Activated CD8-positive, alpha-beta memory T cell treated with anti-CD3 and anti-CD28 coated beads, Interleukin-2, amount 50 U/mL, for 1 hour (primary cell): Measurements from ENCODE around the gene MACROH2A1.

Experiments
- DNase-seq: peaks from one replicate; pipeline ENCODE4 v3.0.0-alpha.2; 2020; ENCODE audit errors: extremely low read depth

MACROH2A1 gene

DNA sequence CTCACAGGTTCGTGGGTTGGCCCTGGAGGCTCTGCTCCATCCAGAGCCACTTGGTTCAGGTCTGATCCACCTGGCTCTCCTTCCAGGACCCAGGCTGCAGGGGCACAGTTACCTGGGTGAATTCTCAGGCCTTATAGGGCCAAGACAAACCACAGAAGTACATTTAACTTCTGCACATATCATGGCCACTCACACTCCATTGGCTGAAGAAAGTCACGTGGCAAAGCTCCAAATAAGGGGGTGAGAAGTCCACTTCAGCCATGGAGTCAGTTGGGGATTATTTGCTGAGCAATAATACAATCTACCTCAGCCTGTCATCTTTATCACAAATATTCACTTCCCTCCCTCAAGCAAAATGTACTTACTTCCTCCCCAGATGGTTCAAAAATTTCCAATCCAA lies 83.6 kb downstream of the MACROH2A1 start:
- no peak for DNase-seq

DNA sequence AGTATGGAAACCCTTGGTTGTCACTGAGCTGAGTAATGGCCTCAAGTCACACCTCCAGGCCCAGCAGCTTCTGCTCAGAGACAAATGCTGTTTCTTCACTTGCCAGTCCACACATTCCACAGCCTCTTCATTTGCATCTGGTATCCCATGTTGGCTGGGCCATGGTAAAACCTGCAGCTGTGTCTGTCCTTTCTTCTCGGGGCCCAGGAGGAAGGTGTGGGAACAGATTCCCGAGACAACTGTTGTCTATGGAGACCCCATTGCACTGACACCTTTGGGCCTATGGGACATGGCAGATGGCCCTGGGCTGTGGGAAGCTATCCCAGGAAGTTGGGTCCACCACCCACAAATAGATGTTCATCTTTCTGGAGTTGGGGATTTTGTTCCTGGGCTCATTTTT lies 85.1 kb downstream of the MACROH2A1 start:
- DNase-seq = no peak

DNA sequence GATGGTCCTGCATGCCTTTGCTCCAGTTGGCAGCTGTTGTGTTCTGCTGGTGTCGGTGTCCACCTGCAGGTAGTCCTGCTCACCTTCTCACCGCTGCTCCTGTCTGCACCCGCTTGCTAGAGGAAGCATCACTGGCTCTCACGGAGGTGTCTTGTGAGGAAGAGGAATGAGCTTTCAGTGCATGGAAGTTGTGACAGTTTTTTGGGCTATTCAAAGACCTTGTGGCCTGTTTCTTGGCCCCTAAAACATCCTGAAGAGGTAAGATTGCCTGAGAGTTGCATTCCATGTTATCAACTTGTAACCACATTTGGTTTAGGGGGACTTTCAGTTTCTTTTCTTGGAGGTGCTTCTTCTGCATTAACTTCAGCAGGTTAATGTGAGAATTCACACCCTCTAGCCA lies 85.6 kb downstream of the MACROH2A1 start:
- DNase-seq = no peak

DNA sequence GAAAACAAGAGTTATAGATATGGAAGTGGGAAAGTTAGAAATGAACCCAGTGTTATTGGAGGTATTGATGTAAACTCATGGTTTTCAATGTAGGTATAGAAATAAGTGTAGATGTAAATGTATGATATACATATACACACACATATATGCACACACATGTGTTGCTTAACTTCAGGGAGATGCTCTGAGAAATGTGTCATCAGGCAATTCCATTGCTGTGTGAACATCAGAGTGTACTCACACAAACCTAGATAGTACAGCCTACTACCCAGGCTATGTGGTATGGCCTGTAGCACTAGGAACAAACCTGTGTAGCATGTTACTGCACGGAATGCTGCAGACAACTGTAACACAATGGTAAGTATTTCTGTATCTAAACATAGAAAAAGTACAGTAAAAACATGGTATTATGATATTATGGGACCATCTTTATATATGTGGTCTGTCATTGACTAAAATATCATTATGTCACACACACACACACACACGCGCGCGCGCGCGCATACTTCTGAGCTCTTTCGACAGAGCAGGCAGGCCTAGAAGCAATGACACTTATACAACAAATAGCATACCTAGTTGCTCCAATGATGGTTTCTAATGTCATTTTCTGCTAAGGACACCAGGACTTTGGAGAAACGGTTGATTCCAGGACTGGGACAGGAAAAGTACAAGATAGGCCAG lies 86.6 kb downstream of the MACROH2A1 start:
- DNase-seq = no peak

DNA sequence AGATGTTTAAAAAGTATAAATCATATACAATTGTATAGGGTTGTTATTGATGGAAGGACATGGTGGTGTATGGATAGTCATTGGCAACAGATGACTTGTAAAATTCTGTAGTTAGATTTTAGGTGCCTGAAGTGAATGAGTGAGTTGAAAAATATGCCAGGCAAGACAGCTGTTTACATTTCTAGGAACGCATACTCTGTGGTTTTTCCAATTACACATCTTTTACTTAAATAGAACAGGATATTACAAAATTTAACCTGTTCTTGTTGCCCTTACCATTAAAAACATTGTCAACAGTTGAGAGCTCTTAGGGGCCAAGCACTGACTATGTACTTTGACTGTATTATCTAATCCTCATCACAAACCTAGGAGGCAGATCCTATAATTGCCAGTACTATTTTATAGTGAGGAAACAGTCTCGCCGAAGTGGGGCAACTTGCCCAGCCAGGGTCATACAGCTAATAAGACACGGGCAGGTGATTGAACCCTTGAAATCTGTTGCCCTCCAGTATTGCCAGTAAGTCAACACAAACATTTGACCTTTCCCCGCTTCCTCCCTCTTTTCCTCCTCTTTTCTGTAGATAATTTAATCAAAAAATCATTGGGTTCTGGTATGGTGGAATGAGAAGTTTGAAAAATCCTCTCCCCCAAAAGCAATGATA lies 88.6 kb downstream of the MACROH2A1 start:
- DNase-seq = no peak

DNA sequence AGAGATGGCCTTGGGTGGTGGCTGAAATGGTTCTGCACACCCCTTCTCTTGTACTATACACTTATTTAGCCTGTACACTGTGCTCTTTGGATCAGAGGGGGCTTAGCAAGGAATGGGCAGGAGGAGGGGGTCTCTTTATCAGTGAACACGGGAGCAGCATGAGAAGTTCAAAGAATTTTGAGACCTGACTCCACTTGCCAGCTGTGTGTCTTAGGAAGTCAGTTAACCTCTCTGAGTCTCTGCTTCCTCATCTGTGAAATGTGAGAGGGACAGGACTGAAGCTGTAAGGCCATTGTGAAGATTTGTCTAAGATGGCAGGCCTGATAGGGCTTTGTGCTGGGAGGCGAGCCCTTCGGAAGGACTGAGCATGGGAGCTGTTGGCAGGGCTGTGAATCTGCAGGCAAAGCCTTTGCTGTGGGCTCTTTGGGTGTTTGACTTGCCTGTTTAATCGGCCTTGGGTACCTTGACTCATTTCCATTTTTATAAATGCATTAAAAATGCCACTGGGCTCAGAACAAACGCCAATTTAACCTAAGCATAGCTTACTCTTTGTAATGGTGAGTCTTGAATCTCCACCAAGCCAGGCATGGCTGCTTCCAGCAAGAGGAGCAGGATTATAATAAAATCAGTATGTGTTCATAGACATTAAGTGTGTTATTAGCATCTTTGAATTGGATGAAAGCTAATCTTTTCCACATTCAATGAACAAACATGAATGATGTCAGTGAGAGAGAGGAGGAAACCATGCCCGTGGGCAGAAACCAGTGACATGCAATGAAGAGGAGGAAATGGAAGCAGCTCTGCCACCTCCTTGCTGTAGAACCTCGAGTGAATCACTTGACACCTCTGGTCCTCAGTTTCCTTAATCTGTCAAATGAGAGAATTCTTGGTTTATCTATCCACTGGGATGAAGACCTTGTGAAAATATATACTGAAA lies 89.4 kb downstream of the MACROH2A1 start:
- no peak for DNase-seq

DNA sequence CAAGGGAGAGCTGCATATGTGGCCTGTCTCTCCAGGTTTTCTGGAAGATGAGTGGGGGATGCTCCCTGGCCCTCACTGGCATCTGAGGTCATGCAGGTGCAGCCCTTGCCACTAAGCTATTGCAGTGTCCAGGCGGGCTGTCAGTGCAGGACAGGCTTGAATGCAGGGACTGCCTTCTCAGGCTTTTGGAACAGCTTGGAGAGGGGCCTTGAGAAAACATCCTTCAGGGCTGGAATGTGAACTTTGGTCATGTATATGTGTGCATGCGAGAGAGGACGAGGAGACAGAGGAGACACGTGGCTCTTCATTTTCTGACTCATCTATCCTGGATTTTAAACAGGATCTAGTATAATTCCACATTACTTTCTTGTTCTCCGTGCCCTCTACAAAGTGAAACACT lies 90.3 kb downstream of the MACROH2A1 start:
- DNase-seq = no peak

DNA sequence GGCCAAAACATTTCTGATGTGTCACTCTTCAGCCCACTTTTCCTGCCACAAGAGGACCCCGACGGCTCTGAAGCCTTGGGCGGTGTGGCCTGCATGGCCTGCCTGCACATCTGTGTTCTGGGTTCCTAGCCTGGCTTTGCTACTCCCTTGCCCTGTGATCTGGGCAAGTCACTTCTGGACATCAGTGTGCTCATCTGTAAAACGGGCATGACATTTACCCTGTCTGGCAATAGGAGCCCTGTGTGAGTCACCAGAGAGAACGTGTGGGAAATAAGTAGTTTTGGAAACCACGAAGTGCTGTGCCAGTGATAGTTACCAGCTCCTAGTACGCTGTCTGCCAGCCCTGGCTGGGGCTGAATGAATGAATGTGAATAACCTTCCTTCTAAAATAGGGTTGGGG lies 90.8 kb downstream of the MACROH2A1 start:
- no peak for DNase-seq

DNA sequence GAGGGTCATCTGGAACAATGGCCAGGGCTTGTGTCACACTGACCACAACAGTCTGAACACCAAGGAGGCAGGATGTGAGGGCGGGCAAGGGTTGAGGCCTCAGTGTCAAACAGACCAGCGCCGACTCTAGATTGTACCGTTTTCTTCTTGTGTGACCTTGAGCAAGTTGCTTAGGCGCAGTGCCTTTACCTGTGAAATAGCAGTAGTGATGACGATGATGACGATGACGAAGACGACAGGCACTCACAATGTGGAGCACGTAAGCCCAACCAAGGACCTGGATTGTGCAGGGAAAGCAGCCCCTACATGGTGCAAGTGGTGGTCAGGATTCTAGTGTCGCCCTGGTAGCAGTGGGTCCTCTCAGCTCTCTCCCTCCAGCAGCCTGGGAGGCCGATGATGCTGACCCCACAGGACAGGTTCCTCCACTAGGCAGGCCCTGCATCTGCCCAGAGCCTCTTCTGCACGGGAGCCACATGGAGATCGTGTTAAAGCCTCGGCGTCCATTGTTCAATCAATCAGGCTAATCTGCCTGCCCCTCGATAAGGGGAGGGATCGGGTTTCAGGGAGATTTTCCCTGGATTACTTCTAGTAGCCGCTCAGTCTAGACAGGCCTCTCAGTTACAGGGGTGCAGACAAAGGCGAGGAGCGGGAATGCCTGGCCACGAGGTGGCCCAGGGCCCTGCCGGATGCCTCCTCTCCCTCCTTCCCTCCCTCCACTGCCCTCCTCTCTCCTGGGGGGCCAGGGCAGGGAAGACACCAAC lies 91.7 kb downstream of the MACROH2A1 start:
- DNase-seq = no peak

DNA sequence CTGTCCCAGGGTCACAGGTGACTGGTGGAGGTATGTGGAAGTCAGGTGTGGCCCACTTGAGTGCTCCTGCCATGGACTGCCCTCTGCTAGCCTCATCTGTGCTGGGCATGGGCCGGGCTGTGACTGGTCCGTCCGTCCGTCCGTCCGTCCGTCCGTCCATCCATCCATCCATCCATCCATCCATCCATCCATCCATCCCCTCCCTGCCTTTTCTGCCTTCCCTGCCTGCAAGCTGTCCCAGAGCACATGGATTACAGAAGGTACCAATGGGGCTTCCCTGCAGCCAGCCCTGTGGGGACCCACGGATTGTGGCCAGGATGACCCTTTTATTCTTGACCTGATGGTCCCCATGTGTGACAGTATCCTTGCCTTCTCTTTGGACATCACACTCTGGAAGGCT lies 92.5 kb downstream of the MACROH2A1 start:
- no peak for DNase-seq

DNA sequence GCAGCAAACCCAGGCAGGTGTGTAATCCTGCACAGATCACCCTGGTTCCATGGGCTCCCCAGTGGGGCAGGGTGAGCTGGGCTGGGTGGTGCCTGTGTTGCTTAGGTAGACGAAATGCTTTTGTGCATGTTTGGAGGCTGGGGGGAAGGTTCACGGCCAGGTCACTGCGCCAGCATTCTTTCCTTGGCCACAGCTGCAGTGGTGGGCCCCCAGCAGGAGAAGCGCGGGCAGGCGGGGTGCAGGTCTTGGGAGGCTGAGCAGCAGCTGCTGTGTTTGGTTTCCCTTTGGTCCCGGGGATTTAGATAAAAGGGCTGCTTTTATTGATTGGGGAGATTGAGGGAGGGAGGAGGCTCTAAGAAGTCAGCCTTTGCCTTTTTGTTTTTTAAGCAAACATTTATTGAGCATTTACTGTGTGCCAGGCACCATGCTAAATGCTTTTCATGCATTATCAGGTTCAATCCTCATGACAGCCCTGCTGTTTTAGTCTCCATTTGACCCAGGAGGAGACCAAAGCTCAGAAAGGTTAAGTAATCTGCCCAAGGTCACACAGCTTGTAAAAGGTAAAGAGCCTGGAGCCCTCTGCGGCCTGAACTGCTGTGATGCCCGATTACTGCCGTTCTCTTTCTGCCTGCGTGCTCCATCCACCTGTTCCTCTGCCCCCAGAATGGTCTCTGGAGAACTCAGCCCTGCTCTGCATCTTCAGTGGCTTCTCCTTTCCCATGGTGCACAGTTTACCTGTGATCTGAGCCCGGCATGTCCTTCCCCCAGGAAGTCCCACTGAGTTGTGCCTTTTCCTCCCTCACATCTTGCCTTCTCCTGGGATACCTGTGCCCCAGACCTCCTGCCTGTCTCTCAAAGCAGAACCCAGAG lies 94.4 kb downstream of the MACROH2A1 start:
- no peak for DNase-seq

DNA sequence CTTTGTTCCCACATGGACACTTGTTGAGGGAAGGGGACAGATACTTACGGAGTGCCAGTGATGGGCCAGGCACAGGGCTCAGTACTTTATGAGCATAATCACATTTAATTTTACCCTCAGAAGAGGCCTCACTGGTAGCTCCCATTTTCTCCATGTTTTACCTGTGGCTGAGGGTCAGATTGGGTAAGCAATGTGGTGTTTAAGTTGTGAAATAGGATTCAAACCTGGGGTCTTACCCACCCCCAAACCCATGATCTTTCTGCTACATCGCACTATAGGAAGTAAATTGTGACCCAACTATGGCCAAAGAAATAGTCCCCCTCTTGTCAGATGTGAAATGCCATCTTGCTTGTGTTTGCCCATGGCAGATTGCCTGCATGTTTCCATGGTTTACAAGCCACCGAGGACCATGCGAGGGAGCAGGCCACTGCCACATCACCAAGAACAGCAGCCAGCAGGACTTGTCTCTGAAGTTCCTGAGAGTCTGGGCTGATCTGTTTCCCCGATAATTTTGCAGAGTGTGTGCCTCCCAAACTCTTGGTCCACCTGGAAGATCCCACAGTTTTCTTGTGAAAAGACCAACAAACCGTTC lies 95.4 kb downstream of the MACROH2A1 start:
- DNase-seq = no peak

DNA sequence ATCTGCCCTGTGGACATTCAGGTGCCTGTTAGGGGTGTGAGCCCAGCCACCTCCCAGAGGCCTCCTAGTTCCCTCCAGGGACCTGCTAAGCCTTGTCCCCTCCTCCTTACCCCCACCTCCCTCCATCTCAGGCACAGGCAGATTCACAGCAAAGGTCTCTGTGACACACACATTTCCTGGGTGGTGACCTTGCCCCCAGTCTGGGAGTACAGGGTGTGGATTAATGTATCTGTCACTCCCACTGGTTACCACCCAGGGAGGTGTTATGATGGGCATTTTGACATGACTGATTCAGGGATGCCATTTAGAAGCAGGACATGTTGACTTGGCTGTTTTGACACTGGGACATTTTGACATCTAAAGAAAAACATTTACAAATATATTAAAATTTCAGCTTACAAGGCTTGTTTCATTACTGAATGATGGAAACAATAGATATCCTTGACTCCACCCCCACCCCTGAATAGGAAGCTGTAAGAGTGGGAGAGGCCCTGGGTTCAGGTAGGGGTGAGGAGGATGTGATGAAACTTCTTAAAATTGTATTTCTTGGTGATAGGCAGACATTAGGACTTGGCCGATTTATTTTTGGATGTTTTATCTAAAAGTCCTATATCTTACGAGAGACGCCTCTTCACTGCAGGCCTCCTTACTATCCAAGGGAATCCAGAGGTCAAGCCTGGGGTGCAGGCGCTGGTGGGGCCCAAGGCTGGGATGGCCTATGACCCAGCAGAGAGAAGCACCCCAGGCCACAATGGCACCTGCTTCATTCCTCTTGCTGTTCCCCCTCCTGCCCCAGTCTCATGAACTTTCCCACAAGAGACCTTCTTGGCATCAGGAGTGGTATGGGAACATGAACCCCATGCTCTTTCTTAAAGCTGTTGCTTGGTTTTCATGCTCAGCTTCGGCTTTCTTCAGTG lies 101.9 kb downstream of the MACROH2A1 start:
- DNase-seq = no peak

DNA sequence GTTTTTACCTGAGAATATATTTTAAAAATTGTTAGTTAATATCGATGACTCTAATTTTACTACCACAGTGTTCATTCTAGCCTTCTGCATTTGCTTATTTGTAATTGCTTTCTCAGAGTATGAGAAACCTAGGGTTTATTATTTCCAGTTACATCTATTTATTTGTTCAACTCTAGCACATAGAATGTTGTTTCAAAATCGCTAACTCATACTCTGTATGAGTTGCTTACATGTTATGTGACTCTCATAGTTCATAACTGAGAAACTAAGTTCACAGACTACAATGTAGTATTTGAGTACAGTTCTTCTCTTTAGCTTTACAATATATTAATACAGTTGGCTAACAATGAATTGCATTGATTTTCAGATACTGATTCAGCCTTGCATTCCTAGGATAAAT lies 103.2 kb downstream of the MACROH2A1 start:
- no peak for DNase-seq

DNA sequence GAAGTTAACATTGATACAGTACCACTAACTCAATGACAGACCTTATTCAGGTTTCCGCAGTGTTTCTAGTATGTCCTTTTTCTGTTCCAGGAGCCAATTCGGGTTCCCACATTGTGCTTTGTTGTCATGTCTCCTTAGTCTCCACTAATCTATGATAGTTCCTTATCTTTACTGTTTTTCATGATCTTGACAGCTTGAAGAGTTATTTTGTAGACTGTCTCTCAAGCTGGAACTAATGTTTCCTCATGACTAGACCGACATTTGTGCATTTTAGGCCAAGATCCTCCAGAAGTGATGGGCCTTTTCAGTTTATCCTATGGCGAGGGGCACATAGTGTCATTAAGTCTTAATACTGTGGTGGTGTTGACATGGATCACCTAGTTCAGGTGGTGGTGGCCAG lies 104.2 kb downstream of the MACROH2A1 start:
- no peak for DNase-seq

DNA sequence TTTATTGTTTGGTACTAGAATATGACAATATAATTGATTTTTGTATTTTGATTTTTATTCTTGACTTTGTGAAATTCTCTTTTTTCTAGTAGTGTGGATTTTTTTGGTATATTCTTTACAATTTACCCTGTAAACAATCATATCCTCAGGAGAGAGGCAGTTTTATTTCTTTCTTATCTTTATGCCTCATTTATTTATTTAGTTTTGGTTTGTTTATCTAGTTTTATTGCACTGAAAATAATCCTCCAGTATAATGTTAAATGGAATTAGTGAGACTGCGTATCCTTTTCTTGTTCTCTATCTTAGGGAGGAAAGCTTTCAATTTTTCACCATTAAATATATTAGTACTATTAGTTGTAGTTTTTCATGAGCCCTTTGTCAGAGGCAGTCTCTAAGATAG lies 109.4 kb downstream of the MACROH2A1 start:
- no peak for DNase-seq

DNA sequence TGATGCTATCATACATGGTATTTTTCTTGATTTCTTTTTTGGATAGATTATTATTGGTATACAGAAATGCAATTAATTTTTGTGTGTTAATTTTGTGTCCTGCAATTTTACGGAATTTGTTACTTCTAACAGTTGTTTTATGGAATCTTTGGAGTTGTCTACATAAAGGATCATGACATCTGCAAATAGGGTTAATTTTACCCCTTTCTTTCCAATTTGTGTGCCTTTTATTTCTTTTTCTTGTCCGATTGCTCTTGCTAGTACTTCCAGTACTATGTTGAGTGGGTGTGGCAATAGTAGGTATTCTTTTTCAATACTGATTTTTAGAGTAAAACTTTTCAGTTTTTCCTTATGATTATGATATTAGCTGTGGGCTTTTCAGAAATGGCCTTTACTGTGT lies 111.5 kb downstream of the MACROH2A1 start:
- no peak for DNase-seq
